Diencephalon (tissue), 1 donor: ENCODE data around the gene MARCHF11. TPM values are rescaled to one million over a fixed set of nuclear protein-coding genes. Genes with fewer than 3 reads are reported as not detected.

ENCODE experiments used
- small RNA-seq: library from RNA; depleted of rRNA; stranded (forward); fragments of <200 nt; gene quantifications from one replicate; pipeline ENCODE3, GENCODE V24; 2014
- total RNA-seq: library from RNA; depleted of rRNA; stranded (reverse); fragments of >200 nt; gene quantifications from one replicate; pipeline ENCODE4 v1.2.3, GENCODE V29; 2014

Gene MARCHF11, protein sequence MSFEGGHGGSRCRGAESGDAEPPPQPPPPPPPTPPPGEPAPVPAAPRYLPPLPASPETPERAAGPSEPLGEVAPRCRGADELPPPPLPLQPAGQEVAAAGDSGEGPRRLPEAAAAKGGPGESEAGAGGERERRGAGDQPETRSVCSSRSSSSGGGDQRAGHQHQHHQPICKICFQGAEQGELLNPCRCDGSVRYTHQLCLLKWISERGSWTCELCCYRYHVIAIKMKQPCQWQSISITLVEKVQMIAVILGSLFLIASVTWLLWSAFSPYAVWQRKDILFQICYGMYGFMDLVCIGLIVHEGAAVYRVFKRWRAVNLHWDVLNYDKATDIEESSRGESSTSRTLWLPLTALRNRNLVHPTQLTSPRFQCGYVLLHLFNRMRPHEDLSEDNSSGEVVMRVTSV
- total RNA-seq = 12.9 TPM

DNA sequence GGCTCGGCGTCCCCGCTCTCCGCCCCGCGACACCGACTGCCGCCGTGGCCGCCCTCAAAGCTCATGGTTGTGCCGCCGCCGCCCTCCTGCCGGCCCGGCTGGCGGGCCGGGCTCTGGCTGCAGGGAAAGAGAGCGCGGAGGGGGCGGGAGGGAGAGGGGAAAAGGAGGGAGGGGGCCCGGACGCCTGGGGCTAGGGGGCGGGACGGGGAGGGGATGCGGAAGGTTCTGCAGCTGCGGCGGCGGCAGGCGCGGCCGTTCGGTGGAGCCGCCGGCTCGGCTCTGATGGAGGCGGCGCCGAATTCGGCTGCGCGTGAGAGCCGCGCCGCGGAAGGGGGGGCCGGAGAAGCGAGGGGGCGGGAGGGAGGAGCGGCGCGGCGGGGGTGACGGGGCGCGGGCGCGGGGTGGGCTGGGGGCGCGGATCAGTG, at the start of gene MARCHF11:
Gene MARCHF11, minus strand, starts transcription at position 281 of the 425 bp plus-strand sequence. Its CDS starts 216 bp downstream, at position 65.

Small RNA genes lying within 50 kb of the gene (small RNA-seq; reads per million reads assigned to genes)
- gene RNA5SP178 = not detected
